GM19452 (cell line): Measurements from ENCODE around the gene PARP8.
"Not testable (repeated sequence)": the region's sequence is repeated elsewhere in the genome, so short reads cannot be mapped to it uniquely, and the experiment has no call there.

Experiments used
- ATAC-seq: cut with Tn5 transposase; IDR thresholded peaks from one replicate; pipeline ENCODE4 v1.9.1; 2021; ENCODE audit not compliant: unreplicated experiment

Gene PARP8

DNA sequence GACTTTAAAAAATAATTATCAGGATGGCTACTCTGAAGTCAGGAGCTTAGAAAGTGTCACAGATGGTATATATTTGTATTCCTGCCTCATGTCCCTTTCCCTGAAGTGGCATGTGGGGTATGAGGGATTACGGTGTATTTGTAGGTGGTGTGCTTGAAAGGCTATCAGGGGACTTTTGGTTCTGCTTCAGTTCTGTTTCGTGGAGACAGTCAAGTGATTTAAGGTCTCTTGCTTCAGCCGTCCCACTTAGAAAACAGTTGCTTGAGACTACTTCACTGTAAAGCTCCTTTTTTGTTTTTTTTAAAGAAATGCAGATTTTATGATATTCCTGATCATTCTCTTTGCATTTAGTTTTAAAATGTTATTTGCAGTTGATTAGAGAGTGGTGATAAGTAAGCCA is 18.3 kb downstream of the PARP8 start:
- no peak for ATAC-seq

- ATAC-seq: no peak
Observed at GRCh38 chr5:50687548-50687947, 21.1 kb downstream of the PARP8 start.

DNA sequence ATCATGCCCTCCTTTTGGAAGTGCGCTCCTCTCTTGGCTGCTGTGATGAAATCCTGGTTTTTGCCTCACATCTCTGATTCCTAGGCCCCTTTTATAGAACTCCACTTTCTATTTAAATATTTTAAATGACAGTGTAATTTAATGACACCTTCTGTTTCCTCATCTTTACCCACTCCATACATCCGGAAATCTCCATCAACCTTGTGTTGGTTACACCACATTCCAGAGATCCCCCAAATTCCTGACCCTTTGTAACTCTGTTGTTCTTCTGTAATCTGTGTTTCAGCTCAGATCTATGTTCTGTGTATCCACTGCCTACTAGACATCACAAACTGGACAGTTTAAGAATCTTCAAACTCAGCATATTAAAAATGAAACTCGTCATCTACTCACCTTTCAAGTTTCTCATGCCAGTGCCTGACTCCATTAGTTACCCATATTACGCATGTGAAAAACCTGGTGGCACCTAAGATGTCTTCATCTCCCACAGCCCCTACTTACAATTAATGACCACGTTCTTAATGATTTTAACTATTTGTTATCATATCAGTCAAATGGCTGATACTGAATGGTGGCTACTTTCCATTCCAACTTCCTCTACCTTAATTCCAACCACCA is 25.1 kb downstream of the PARP8 start:
- no peak for ATAC-seq

- ATAC-seq: no peak
Observed at GRCh38 chr5:50694027-50694590, 27.7 kb downstream of the PARP8 start.

GRCh38 chr5:50694626-50695025 is 28.2 kb downstream of the PARP8 start:
- not testable (repeated sequence) for ATAC-seq

DNA sequence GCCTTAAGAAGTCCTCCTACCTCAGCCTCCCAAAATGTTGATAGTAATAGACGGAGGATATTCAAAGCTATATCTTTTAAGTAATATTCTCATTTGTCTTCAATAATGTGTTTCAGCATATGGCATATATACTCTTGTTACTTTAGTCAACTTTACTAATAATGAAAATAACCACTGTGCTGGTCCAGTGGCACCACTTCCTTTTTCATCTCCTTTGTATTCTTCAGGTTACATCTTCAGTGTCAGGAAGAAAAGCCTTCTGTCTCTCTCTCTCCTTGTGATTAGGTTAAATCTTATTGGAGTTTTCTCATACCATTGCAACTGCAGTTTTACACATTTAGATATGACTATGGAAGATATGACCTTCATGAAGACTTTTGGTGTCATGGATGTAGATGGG is 31.3 kb downstream of the PARP8 start:
- peak; percentile 45 for ATAC-seq

GRCh38 chr5:50699737-50700136 is 33.3 kb downstream of the PARP8 start:
- ATAC-seq: no peak

DNA sequence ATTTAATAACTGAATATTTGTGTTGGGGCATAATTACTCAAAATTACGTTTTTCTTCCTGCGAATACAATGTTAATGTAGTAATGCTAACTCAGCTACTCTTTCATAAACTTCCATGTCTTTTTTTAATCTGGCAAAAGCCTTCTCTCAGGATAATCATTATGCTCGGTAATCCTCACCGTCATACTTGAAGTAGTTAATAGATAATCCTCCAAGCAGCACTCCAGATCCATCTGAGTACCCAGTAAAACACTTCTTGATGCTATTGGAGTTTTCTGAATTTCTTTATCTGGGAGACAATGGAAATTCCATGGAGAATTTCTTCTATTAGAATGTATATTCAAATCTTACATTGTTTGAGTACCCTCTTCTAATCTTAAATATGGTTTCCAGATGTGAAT is 34.3 kb downstream of the PARP8 start:
- ATAC-seq: no peak

GRCh38 chr5:50702615-50703366 is 36.4 kb downstream of the PARP8 start:
- no peak for ATAC-seq

DNA sequence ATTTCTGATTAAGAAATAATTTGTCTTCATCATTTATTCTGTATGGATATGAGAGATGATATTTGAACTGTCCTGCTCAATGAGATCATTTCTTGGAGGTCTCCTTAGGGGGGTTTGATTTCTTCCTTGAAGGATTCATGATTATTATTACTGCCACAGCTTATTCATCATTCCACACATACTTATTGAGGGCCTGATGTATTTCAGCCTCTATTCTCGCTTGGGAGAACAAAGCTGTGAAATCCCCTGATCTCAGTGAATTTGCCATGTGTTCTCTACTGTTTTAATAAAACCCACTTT is 36.9 kb downstream of the PARP8 start:
- no peak for ATAC-seq

DNA sequence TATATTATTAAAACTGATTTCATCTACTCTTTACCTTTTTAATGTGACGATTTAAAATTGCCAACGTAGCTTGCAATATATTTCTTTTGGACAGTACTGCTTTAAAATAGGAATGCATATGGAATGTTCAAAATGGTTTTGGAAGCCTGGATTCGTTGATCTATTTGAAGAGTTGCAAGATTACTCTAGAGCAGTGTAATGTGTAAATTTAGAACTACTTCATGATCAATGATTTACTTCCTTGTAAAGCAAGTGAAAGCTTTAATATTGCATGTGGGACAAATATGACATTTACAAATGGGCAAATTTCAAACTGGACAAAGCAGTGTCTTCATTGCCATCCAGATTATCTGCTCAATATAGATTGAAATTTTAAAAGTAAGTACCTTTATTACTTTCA is 38.3 kb downstream of the PARP8 start:
- ATAC-seq: no peak

GRCh38 chr5:50709471-50709870 is 43.0 kb downstream of the PARP8 start:
- no peak for ATAC-seq

DNA sequence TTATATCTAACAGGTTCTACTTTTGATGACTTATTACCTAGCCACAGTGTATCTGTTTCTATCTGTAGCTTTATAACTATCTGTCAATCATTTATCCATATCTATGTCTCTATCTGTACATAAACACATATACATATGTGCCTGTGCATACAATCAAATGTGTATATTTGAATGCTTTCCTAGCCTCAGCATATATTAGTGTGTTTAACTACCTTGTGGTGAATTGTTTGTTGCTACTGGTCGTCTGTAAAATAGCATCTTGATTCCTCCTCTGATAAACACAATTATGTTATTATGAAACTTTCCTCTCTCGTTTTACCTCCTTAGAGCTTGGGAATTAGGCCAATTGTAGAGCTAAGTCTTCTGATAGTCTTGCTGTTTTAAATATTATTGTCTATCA is 44.4 kb downstream of the PARP8 start:
- peak; percentile 30 for ATAC-seq

GRCh38 chr5:50711280-50711679 is 44.8 kb downstream of the PARP8 start:
- peak; percentile 95 for ATAC-seq

GRCh38 chr5:50712479-50712878 is 46.0 kb downstream of the PARP8 start:
- no peak for ATAC-seq

DNA sequence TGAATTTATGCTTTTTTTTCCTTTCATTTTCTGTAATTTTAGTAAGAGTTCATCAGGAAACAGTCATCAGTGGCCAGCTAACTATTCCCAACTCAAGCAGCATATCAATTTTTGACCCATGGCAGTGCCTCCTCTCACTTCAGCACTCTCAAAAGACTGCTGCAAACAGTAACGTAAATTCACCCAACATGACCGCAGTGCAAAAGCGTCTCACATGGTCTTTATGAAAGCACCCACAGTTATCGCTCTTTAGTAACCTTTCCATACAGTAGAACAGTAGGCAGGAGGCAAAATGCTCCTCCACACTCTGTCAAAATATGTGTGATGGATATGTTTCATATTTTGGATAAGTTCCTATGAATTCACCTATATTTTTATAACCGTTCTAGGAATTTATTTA is 48.6 kb downstream of the PARP8 start:
- ATAC-seq: no peak

DNA sequence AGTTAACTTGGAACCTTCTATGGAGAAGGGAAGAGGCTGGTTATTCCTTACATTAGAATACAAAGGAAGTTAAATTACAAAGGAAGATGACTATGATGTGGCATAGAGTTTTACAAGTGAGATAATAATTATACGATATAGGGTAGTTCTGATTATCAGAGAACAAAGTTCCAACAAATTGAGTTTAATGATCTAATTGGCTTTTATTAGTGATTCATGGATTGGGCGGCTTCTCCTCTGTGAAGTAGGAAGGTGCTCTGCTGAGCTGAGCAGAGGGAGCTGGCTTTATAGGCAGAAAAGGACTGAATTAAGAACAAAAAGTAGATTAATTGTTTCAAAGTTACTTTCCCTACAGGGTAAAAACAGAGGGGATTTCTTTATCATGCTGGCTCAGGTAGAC is 49.7 kb downstream of the PARP8 start:
- ATAC-seq: no peak

DNA sequence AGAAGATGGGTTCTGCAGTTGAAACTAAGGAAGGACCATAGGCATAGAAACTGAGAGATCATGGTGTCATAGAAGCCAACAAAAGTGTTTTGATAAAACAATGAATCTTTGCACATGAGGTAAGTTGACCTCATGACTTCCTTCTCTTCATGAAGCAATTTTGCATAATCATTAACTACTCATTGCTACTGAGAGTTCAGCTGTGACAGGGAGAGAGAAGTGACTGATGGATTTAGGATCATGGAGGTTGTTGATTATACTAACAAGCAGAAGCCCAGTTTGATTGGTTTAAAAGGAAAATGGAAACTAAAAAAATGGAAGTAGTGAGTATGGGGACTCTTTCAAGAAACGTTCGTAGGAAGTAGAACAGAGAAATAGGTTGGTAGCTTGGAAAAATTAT is 51.2 kb downstream of the PARP8 start:
- ATAC-seq: peak; percentile 87

GRCh38 chr5:50720061-50720710 is 53.7 kb downstream of the PARP8 start:
- no peak for ATAC-seq

GRCh38 chr5:50722223-50722622 is 55.8 kb downstream of the PARP8 start:
- ATAC-seq: no peak

DNA sequence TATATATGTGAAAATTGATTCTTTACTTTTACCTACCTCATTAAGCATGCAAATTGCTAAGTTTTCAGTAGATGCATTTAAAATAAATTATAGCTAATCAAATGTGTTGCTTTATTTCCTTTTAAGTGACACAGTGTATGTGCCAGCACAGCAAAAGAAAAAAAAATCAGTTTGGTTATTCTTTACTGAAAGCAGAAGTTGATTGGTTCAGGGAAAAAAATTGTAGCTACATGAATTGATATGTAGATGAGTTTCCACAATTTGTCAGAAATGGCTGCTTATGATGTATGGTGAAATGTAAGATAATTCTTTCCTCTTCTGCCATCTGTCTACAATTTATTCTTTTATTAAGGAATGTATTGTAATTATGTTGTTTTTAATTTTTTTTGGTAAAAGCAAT is 57.8 kb downstream of the PARP8 start:
- ATAC-seq: no peak

GRCh38 chr5:50725800-50726474 is 59.5 kb downstream of the PARP8 start:
- ATAC-seq: no peak
